GM19023 (cell line): ENCODE results near the gene LGALS13.
"Not testable (repeated sequence)": the region's sequence is repeated elsewhere in the genome, so short reads cannot be mapped to it uniquely, and the experiment has no call there.

Source experiments
- ATAC-seq: cut with Tn5 transposase; IDR thresholded peaks from one replicate; pipeline ENCODE4 v1.9.1; 2021; ENCODE audit warnings: mild to moderate bottlenecking, moderate library complexity; ENCODE audit not compliant: unreplicated experiment

LGALS13 gene

GRCh38 chr19:39613597-39613996, 11.3 kb downstream of the LGALS13 start:
- ATAC-seq, result no peak

- no peak for ATAC-seq
These were observed 15.4 kb downstream of the LGALS13 start for GRCh38 chr19:39617745-39618144.

GRCh38 chr19:39623946-39624345, 21.6 kb downstream of the LGALS13 start:
- ATAC-seq, result no peak

- not testable (repeated sequence) for ATAC-seq
These were observed 25.3 kb downstream of the LGALS13 start for GRCh38 chr19:39627631-39628030.

GRCh38 chr19:39631178-39631577, 28.9 kb downstream of the LGALS13 start:
- no peak for ATAC-seq

- no peak for ATAC-seq
These were observed 29.3 kb downstream of the LGALS13 start for GRCh38 chr19:39631626-39632025.

DNA sequence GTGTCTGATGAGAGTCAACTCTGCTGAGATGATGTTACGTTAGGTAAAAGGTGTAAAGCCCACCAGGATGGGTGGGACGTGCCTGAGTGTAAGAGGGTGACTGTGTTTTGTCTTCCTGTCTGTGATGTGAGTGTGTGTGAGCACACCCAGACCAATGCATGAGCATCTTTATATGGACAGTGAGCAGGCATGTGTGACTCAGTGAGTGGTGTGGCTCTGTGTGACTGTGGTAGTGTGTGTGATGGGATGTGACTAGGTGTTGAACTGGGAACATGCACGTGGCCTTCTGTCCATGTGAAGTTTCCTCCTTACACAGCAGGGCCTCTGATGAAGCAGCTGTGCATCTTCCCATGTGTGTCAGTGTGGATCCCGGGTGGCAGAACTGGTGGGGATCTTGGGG, 35.6 kb downstream of the LGALS13 start:
- no peak for ATAC-seq

DNA sequence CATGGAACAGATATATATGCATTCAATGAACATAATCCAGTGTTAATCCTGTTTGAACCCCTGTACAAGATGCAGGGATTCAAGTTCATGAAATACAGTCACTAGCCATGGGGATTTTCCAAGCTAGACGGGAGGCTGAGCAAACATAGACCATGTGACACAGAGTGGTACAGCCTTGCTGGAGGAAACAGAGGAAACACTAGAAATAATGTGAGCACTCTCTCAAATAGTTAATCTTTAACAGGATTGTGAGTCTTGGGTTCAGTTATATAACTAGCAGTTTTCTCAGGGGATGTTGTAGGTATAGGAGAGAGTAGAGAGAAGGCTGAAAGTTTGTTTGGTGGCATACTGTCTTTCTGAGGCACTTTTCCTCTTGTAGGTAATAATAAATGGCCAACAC, 39.4 kb downstream of the LGALS13 start:
- ATAC-seq, result no peak

DNA sequence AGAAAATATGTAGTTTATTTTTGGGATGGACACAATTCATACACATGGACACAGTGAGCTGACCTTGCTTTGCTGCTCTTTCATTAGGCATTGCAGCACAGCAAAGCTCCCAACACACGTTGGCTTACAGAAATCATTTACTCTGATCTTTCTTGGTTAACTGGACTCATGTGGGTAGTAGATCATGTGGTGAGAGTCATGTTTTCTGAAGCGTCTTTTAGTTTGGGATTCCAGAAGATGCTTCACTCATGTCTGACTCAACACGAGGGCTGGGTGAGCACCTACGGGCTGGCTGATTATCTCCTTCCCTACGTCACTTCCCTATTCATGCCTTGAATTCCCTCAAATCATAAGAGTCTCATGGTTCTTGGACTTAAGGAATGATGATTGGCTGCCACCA, 41.3 kb downstream of the LGALS13 start:
- no peak for ATAC-seq

DNA sequence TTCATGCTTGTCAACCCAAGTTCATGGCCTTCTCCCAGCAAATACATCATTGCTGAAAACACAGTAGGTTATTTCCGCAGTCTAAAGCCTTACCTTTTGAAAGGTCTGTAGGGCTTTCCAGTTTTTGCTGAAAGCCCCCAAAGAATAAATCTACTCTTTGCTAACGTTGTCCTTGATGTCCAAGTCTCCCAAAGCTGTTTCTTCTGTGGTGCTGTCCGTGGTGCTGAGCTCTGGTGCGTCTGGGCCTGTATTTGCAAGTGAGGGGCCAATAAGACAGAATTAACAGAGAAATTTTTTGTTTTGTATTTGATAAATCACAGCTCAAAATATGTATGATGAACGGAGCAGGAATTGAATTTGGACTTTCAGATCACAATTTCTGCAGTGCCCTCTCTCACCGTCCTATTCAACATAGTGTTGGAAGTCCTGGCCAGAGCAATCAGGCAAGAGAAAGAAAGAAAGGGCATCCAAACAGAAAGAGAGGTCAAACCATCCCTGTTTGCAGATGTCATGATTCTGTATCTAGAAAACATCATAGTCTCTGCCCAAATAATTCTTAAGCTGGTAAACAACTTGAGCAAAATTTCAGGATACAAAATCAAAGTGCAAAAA, 43.6 kb downstream of the LGALS13 start:
- no peak for ATAC-seq

- ATAC-seq, result no peak
These were observed 45.6 kb downstream of the LGALS13 start for GRCh38 chr19:39647918-39648317.

DNA sequence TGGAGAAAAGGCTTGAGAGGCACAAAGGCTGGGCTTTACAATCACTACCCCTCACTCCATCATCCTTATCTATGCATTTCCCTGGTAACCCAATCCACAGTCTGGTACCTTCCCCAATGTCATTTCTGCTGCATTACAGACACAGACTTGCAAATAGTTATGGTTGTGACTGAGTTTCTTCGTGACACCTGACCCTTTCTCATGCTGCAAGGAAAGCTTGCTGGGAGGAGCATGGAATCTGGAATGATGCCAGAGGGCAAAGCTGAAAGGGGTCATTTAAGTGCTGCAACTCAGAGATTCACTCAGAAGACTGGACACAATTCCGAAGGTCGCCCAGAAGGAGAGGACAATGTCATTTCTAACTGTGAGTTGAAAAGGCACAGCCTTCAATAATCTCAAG, 53.3 kb downstream of the LGALS13 start, which contains the start of gene LGALS16:
Gene LGALS16, plus strand, starts transcription at position 301 of the 400 bp plus-strand sequence. Its CDS starts 49 bp downstream, at position 350.
- no peak for ATAC-seq
